Endothelial cell of umbilical vein (primary cell): ENCODE data around the gene MTA2. TPM values are rescaled to one million over a fixed set of nuclear protein-coding genes. Genes with fewer than 3 reads are reported as not detected.

Source experiments
- BruUV-seq: library from RNA; stranded (reverse); fragments of 400-500 nt; replicated peaks from 2 replicates; lab custom pipeline; 2021; lab: Mats Ljungman, UMichigan
- CTCF ChIA-PET: fragments of 300-600, 350-600 bp; sonication (Branson Sonifier 250); formaldehyde crosslinking; loops from one replicate; lab custom pipeline; 2021; ENCODE audit warnings: antibody characterized with exemption, inconsistent platforms; lab: Charles Lee
- POLR2A ChIA-PET: fragments of 300-600, 350-600 bp; sonication (Branson Sonifier 250); formaldehyde crosslinking; loops from one replicate; lab custom pipeline; 2021; ENCODE audit warnings: antibody characterized with exemption, inconsistent platforms; lab: Charles Lee
- DNase-seq: peaks from one replicate; pipeline ENCODE4 v3.0.0-alpha.2; 2011; ENCODE audit warnings: low read depth, low spot score
- FAIRE-seq: peaks from 2 replicates; lab custom pipeline; 2011; peaks lifted over from hg19 to GRCh38; lab: Jason Lieb, UNC
- H2AFZ ChIP-seq: 2 replicates; pipeline ENCODE4 v1.6.0; 2012; ENCODE audit warnings: low read depth, low read length, control low read depth, inconsistent platforms
- H3K27ac ChIP-seq: 2 replicates; pipeline ENCODE4 v1.5.1; 2011; ENCODE audit warnings: low read depth, mild to moderate bottlenecking, control low read depth, low read length, moderate library complexity; ENCODE audit not compliant: insufficient read depth
- H3K27me3 ChIP-seq, 2 experiments: 2 replicates each; pipeline versions ENCODE4 v1.6.0 to v1.6.1; 2011; ENCODE audit warnings: low read length in 2 of 2, mixed read lengths in 1 of 2; ENCODE audit not compliant: control insufficient read depth in 2 of 2, insufficient read depth in 2 of 2
- H3K36me3 ChIP-seq, 2 experiments: 2 replicates in 1 of 2; 3 replicates in 1 of 2; pipeline ENCODE4 v1.5.1; 2011; ENCODE audit warnings: low read length in 2 of 2, mild to moderate bottlenecking in 1 of 2, moderate library complexity in 1 of 2; ENCODE audit not compliant: control insufficient read depth in 2 of 2, insufficient read depth in 2 of 2; ENCODE audit errors: extremely low read depth in 1 of 2
- H3K4me1 ChIP-seq: 3 replicates; pipeline ENCODE4 v1.5.1; 2011; ENCODE audit warnings: mild to moderate bottlenecking, low read length; ENCODE audit not compliant: control insufficient read depth, insufficient read depth; ENCODE audit errors: extremely low read depth
- H3K4me2 ChIP-seq: 2 replicates; pipeline ENCODE4 v1.6.1; 2011; ENCODE audit warnings: low read length, control low read depth, mixed read lengths; ENCODE audit not compliant: insufficient read depth
- H3K4me3 ChIP-seq, 3 experiments: fragments of 200-600 bp in 1 of 3; sonication (generic), shearing (Covaris generic) in 1 of 3; replicated peaks in 1 of 3; 2 replicates each; pipeline ENCODE4 v1.5.1; 2011 to 2016; ENCODE audit warnings: control low read depth in 3 of 3, low read length in 3 of 3, mild to moderate bottlenecking in 2 of 3, inconsistent platforms in 1 of 3, low read depth in 1 of 3, moderate library complexity in 1 of 3; ENCODE audit not compliant: insufficient read depth in 1 of 3
- H3K79me2 ChIP-seq: 2 replicates; pipeline ENCODE4 v1.6.0; 2012; ENCODE audit warnings: low read length, inconsistent platforms; ENCODE audit not compliant: control insufficient read depth, insufficient read depth
- H3K9ac ChIP-seq: replicated peaks from 2 replicates; pipeline ENCODE3; 2011; ENCODE audit warnings: low read length, control low read depth; ENCODE audit not compliant: insufficient read depth; ENCODE audit errors: extremely low read depth
- H3K9me1 ChIP-seq: replicated peaks from 3 replicates; pipeline ENCODE4 v1.6.0; 2011; ENCODE audit warnings: mild to moderate bottlenecking, low read length; ENCODE audit not compliant: control insufficient read depth, insufficient read depth; ENCODE audit errors: extremely low read depth
- H3K9me3 ChIP-seq: replicated peaks from 2 replicates; pipeline ENCODE4 v1.5.1; 2012; ENCODE audit warnings: low read length, inconsistent platforms; ENCODE audit not compliant: control insufficient read depth, insufficient read depth
- H4K20me1 ChIP-seq: replicated peaks from 2 replicates; pipeline ENCODE3; 2011; ENCODE audit warnings: mild to moderate bottlenecking, low read length; ENCODE audit not compliant: control insufficient read depth, insufficient read depth; ENCODE audit errors: extremely low read depth
- CTCF ChIP-seq, 2 donors: IDR thresholded peaks; 1 replicate in 1 of 2; 2 replicates in 1 of 2; pipeline ENCODE4 v1.5.1; 2011; ENCODE audit warnings: low read length in 2 of 2, mild to moderate bottlenecking in 2 of 2, moderate library complexity in 2 of 2, control low read depth in 1 of 2, inconsistent platforms in 1 of 2, low read depth in 1 of 2; ENCODE audit not compliant: insufficient read depth in 1 of 2; ENCODE audit errors: extremely low read depth in 1 of 2
- EZH2 ChIP-seq: IDR thresholded peaks from 2 replicates; pipeline ENCODE4 v1.6.1; 2012; ENCODE audit warnings: borderline replicate concordance, low read depth, mild to moderate bottlenecking, moderate library complexity, low read length, inconsistent platforms; ENCODE audit not compliant: severe bottlenecking
- FOS ChIP-seq: IDR thresholded peaks from 2 replicates; pipeline ENCODE4 v1.6.1; 2011; ENCODE audit warnings: mild to moderate bottlenecking, low read length, moderate library complexity, borderline replicate concordance; ENCODE audit not compliant: insufficient read depth
- GATA2 ChIP-seq: IDR thresholded peaks from 2 replicates; pipeline ENCODE4 v1.7.0; 2011; ENCODE audit warnings: low read depth, mild to moderate bottlenecking, moderate library complexity, mixed read lengths, low read length; ENCODE audit not compliant: insufficient read length, insufficient read depth
- JUN ChIP-seq: IDR thresholded peaks from 2 replicates; pipeline ENCODE4 v1.6.1; 2011; ENCODE audit warnings: borderline replicate concordance, low read depth; ENCODE audit not compliant: insufficient read length, insufficient read depth
- MAX ChIP-seq: IDR thresholded peaks from 2 replicates; pipeline ENCODE4 v1.6.1; 2011; ENCODE audit not compliant: insufficient read depth, insufficient read length
- MYC ChIP-seq: IDR thresholded peaks from one replicate; pipeline ENCODE4 v1.6.1; 2011; ENCODE audit warnings: mild to moderate bottlenecking, low read depth, low read length
- POLR2A ChIP-seq: IDR thresholded peaks from 2 replicates; pipeline ENCODE4 v1.6.1; 2012; ENCODE audit warnings: low read depth, mild to moderate bottlenecking, control low read depth, low read length
- POLR2AphosphoS5 ChIP-seq: IDR thresholded peaks from 2 replicates; pipeline ENCODE4 v1.6.1; 2012; ENCODE audit warnings: low read depth, mild to moderate bottlenecking, control low read depth, low read length, moderate library complexity; ENCODE audit not compliant: insufficient read depth
- dilution Hi-C: fragments of 300-500 bp; cut with MboI; formaldehyde crosslinking; loops from one replicate; pipeline ENCODE4 v1.15.0; 2019; ENCODE audit warnings: low sequenced_read_pairs; ENCODE audit not compliant: extremely low pct_ligation_motif_present
- intact Hi-C: fragments of 100-400 bp; cut with micrococcal nuclease; formaldehyde crosslinking; loops from one replicate; pipeline ENCODE4 v1.10.0; 2022
- polyA plus RNA-seq, 4 experiments: library from polyadenylated mRNA; depleted of rRNA in 3 of 4; stranded (reverse) in 3 of 4; unstranded in 1 of 4; fragments of >200 nt; gene quantifications; 2 replicates each; pipeline versions ENCODE4 v1.2.1 to v1.2.3, GENCODE V29; 2011 to 2012; ENCODE audit warnings: missing spikeins in 1 of 4
- total RNA-seq: library from RNA; stranded (reverse); gene quantifications from 2 replicates; pipeline ENCODE4 v1.2.3, GENCODE V29; 2021

Gene MTA2
- total and polyA plus RNA-seq, 2 donors (not counting 3 experiments of a cell fraction or from before 2014, with no cell fraction given), result 40.4 to 166 TPM

DNA sequence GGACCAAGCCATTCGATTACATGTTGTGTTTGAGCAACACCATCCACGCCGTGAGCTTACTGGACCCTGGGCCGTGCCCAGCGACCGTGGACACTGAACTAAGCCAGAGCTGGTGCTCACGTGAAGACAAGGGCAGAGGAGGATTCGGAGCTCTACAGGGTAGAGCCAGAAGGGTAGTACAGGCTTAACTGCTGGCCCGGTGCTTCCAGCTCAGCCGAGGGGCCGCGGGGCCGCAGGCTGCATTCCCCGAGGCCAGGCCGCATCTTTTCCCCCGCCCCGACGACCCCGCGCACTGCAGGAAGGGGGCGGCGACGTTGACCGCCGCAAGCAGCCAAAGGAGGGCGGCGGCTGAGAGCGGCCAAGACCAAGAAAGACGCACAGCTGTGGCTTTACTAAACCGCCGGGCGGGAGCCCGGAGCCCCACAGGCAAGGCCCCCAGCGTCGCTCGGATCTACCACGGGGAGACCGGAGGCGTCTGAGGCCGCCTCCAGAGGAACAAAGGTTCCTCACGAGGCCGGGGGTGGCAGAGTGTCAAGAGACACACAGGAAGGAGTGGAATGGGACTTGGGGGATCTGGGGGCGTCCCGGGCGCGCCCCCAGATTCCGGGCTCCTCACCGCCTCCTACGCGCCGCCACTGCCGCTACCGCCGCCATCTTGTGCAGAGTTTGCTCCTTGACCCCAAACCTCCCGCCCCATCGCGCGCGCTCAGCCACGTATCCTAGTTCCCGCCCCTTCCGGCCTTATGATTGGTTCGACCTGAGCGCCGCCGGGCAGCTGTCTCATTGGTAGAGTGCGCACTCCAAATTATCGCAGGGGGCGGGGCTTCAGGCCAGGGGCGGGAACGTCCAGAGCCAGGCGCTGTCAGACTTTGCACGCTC, 44.5 kb upstream of the MTA2 start, which contains the start of gene GANAB:
Gene GANAB (minus strand): TSS at position 668 of the 879 bp plus-strand sequence. CDS start 14 bp downstream, at position 654.
- Histone ChIP-seq H4K20me1 (no peaks in the 10 kb centered on the region), H3K9me1 (no peaks in the 10 kb centered on the region), H3K9ac (peak within 1 kb of the TSS; percentile 92), H3K4me1 (peaks cover 11% of the 10 kb centered on the region), H3K36me3 (peaks cover 15 to 25% of the 10 kb centered on the region in 2 experiments), H3K9me3 (no peaks in the 10 kb centered on the region), H3K27me3 (no peaks in the 10 kb centered on the region), H2AFZ (peak within 1 kb of the TSS; percentile 32), H3K4me3 (peak within 1 kb of the TSS; percentile 62 to 87 (median 65)), H3K4me2 (peak within 1 kb of the TSS; percentile 53), H3K79me2 (peaks cover 41% of the 10 kb centered on the region), H3K27ac (peak within 1 kb of the TSS; percentile 80)
- TSS peak; percentile 79 for BruUV-seq
- dilution Hi-C loops, result no loop called here
- POLR2A ChIA-PET, result interaction anchor here (0.5 to 2.7 kb wide), 11 partner anchors 19 to 195 kb away, joined by 3 to 41 read pairs (median 4); partner anchors contain the start of genes B3GAT3, C11orf98, CSKMT and EEF1G
- CTCF ChIA-PET, result interaction anchor here (0.8 to 1.5 kb wide), 5 partner anchors 35 to 48 kb away, joined by 3 to 4 read pairs (median 3); partner anchors contain the start of gene MTA2
- DNase-seq (peak; percentile 97), FAIRE-seq (peak; percentile 99)
- intact Hi-C loops, result loop anchor here (1.0 kb wide), 4 partner anchors 24 to 81 kb away; partner anchors contain the start of genes EEF1G and HNRNPUL2
- TF ChIP-seq MYC, result no peak
- TF ChIP-seq GATA2, result no peak
- TF ChIP-seq POLR2A, result peak; percentile 97
- TF ChIP-seq CTCF (IDR thresholded peaks at IDR 0.05; ENCODE audit: extremely low read depth in 1 of 2, insufficient read depth in 1 of 2, low read depth in 1 of 2, low read length in 2 of 2), result no peak
- TF ChIP-seq FOS, result no peak
- no peak for TF ChIP-seq JUN
- peak; percentile 99 for TF ChIP-seq POLR2AphosphoS5
- no peak for TF ChIP-seq MAX
- TF ChIP-seq EZH2, result no peak
